Measurements from ENCODE around the gene SLC17A8.

SLC17A8 gene

DNA sequence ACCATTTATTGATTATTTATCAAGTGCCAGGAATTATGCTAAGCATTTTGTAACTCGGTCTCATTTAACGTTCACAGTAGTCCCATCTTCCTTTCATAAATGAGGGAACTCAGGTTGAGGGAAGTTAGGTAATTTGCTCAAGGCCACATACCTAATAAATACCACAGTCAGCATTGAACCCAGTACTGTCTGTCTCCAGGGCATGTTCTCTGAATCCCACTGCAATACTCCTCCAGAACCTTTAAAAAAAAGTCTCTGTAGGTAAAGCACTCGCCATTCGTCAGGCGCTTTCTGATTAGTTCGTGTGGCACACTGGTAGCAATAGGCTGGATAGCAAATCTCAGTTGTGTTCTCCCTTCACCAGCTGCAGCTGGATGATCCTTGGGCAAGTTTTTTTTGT is 14.3 kb downstream of the SLC17A8 start:
- DNase-seq (ENCODE audit: low read depth in 2 of 2) = no peak

DNA sequence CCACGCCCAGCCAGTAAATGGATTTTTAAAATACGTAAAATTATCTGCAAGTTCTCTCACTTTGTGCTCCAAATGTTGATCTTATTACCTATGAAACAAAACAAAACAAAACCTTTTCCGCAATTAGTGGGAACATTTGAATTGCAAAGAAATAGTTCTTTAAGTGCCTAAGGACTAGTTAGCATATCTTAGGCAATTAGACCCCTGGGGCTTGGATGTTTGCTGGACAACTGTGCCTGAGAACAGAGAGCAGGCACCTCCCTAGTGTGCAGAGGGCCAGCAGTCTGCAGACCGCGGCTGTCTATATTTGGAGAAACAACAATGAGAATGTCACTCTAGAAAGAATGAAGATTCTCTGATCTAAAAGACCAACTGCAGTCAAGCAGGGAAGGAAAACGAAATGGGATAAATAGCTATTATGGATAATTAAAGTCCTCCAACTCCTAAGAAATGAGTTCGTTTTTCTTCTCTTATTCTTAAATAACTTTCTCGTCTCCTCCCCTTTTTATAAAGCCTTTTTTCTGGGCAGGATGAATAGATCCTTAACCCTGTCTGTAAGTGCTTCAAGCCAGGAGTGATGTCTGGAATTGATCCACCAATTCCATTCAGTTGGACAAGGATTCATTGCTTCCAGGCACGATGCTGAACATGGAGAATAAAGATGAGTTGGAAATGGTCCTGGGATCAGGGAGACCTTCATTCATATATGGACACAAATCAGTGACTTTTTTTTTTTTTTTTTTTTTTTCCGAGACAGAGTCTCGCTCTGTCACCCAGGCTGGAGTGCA is 16.2 kb downstream of the SLC17A8 start:
- no peak for DNase-seq (ENCODE audit: low read depth in 2 of 2)

DNA sequence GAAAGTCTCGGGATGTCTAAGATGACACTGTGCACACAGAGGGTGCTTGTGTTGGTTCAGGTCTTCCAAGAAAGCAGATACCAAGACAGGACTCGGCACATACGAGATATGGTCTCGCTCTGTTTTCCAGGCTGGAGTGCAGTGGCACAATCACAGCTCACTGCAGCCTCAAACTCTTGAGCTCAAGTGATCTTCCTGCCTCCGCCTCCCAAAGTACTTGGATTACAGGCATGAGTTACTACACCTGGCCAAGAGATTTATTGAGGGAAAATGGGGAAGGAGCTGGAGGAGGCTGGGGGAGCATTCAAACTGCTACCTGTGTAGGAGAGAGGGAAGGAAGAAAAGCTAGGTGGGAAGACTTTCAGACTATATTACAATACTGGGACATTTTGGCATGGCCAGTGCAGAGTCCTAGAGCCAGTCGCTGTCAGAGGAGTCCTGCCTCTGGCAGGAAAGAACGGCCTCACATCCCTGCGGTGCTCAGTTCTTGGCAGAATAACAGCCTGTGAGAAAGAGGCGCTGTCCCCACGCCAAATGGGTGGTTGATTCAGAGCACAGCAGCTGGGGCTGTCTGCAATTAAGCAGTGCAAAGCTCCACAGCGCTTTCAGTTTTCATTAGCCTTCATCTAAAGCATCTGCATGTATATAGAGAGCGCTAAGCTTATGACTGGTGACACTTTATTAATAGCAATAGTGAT is 18.3 kb downstream of the SLC17A8 start:
- DNase-seq (ENCODE audit: low read depth in 2 of 2) = no peak

DNA sequence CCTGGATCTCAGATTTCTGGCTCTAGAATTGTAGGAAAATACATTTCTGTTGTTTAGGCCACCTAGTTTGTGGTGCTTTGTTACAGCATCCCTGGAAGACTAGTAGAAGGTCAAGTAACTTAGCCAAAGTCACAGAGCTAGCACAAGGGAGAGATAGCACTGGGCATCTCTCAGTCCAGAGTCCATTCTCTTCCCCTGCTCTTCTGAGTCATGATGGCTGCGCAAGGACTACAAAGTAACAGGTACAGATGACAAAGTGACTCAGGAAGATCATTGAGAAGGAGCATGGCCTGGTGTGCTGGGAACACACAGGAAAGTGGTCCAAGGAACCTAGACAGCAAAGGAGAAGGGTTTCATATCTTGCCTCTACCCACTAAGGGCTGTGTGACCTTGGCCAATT is 19.3 kb downstream of the SLC17A8 start:
- DNase-seq (ENCODE audit: low read depth in 2 of 2) = no peak

DNA sequence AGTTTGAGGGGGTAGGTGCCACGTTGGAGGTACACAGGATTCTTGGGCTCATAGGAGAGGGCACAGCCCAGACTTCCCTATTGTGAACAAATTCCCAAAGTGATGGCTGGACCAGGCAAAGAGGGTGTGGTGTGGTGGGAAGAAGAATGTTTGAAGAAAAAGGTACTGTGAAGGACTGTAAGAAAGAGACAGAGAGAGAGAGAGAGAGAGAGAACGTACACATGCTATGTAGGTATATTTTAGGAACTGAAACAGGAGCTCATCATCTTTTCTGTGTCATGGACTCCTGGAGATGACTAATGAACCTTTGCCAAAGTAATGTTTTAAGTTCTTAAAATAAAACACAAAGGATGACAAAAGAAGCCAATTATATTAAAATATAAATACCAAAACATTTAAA is 24.5 kb downstream of the SLC17A8 start:
- no peak for DNase-seq (ENCODE audit: low read depth in 2 of 2)

DNA sequence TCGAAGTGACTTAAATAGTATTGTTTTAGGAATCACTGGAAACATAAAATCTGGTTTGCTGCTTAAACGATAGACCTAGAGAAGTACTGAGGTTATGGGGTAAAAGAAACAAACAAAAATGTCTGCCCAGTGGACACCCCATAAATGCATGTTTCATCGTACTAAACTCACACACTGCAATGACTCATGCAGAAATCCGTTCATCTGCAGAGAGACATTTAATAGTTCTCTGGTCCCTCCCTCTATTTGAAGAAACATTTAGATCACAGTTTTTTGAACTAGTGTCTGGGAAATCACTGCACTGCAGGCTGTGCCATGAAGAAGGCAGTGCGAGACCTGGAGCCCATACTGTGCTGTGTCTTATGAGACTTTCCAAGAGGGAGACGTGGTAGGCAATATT is 25.5 kb downstream of the SLC17A8 start:
- DNase-seq (ENCODE audit: low read depth in 2 of 2) = no peak

DNA sequence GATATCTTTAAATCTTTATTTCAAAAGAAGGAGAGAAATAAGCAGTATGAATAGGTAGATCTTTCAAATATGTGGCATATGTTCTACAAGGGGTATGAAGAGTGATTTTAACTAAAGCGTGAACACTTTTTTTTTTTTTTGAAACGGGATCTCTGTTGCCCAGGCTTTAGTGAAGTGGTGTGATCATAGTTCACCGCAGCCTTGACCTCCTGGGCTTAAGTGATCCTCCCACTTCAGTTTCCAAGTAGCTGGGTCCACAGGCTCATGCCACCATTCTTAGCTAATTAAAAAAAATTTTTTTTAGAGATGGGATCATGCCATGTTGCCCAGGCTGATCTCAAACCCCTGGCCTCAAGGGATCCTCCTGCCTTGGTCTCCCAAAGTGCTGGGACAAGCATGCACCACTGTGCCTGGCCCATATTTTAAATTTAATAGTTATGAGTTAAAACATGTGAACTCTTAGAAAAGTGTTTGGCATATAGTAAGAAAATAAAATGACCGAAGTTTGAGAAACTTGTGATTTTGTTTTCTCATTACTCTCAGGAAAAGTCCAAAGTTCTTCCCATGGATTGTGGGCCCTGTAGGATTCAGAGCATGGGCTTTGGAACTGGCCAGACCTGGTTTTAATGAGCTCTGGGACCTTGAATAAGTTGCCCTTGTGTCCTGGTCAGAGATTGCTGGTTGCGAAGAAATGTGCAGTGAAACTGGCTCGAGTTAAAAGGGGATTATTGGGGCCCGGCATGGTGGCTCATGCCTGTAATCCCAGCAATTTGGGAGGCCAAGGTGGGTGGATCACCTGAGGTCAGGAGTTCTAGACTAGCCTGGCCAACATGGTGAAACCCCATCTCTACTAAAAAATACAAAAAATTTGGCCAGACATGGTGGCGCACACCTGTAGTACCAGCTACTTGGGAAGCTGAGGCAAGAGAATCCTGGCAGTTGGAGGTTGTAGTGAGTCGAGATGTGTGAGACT is 27.0 kb downstream of the SLC17A8 start:
- no peak for DNase-seq (ENCODE audit: low read depth in 2 of 2)

DNA sequence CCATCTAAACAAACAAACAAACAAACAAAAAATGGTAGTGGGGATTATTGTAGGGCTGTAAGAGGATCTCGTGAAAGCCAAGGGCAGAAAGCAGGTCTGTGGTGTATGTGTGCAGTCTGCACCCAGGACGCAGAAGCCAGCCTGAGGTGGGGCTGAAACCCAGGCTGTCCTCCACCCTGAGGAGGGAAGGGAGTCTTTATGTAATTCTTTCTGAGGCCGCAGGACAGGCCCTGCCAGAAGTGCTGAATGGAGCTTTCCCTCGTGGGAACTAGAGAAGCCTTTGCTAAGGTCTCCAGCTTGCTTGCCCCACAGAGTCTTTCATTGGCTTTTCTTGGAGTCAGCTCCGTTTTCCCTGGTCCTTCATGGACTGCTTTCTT is 27.7 kb downstream of the SLC17A8 start:
- DNase-seq (ENCODE audit: low read depth in 2 of 2) = no peak

DNA sequence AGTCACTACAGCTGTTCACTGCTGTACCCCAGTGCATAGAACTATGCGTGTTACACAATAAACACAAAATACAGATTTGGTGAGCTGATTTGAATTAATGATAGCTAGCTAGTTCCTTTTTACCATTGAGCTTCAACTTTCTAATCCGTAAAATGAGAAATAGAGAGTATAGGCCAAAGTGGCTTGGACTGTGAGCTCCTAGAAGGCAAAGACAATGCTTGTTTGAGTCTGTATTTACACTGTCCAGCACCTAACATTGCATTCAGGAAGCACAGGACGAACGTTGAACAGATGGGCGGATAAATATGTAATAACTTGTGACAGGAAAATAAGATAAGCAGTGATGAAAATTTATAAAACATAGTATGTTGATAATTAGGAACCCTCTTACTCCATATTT is 31.5 kb downstream of the SLC17A8 start:
- no peak for DNase-seq (ENCODE audit: low read depth in 2 of 2)

DNA sequence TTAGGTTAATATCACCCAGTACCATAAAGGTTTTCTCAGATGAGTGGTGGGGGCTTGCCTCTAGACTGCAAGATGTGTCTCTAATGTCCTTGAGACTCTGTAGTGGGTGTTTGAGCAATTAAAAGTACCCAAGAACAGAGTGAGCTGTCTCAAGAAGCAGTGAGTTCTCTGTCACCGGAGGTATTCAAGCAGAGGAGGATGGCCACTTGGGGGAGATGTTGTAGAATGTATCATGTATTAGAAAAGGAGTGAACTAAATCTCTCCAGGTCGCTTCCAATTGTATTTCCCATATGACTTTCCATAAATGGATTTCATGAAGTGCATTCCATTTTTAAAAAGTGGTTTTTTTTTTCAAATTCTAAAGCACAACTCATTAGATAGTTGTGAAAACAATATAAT is 35.0 kb downstream of the SLC17A8 start:
- no peak for DNase-seq (ENCODE audit: low read depth in 2 of 2)

DNA sequence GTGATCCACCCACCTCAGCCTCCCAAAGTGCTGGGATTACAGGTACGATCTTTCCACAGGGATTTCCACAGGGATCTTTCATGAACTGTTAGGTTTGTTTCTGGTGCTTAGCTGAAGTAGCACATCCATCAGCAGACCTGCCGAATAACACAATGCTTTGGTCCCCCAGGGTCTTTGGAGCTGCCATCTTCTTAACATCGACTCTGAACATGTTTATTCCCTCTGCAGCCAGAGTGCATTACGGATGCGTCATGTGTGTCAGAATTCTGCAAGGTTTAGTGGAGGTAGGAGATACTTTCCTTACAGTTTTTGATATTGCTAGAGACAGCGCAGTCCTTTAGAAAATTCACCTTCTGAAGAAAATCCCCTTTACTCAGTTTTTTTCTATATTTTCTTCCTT is 36.3 kb downstream of the SLC17A8 start:
- DNase-seq (ENCODE audit: low read depth in 2 of 2) = no peak

DNA sequence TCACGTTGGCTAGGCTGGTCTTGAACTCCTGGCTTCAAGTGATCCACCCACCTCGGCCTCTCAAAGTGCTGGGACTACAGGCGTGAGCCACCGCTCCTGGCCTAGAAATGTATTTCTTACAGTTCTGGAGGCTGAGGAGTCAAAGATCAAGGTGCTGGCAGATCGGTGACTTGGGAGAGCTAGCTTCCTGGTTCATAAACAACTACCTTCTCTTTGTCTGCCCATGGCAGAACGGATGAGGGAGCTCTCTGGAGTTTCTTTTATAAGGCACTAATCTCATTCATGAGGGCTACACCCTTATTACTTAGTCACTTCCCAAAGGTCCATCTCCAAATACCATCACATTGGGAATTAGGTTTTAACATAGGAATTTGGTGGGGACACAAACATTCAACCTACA is 38.9 kb downstream of the SLC17A8 start:
- DNase-seq (ENCODE audit: low read depth in 2 of 2) = no peak

DNA sequence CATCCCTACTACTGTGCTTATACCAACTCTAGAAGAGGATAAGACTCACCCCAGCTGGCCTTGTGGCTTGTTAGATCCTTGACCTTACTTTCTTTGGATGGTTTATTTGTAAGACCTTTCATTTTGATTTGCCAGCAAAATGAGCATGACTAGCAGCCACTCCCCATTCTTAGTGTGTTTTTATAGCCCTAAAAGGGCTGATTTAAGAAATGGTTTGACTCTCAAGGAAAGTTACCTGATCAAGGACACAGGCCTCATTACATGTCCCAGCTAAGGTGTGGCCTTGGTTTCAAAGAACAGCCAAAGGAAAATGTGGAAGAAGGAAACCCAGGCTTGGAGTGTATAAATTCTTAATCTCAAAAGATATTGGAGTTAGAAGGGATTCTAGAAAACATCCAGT is 41.4 kb downstream of the SLC17A8 start:
- DNase-seq (ENCODE audit: low read depth in 2 of 2) = no peak

DNA sequence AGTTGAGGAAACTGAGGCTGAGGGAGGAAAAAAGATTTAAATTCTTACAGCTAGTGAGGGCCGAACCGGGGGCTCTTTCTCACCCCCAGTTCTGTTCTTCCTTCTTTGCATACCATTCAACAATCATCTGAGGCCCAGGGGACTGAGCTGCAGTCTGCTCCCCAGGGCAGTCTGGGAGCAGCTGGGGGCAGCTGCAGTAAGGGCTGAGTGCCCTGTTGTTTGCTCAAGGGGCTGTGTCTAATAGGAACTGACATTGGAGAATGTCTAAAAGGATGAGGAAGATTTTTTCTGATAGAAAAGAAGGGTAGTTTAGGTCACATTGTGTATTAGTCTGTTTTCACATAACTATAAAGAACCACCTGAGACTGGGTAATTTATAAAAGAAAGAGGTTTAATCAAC is 42.2 kb downstream of the SLC17A8 start:
- no peak for DNase-seq (ENCODE audit: low read depth in 2 of 2)

DNA sequence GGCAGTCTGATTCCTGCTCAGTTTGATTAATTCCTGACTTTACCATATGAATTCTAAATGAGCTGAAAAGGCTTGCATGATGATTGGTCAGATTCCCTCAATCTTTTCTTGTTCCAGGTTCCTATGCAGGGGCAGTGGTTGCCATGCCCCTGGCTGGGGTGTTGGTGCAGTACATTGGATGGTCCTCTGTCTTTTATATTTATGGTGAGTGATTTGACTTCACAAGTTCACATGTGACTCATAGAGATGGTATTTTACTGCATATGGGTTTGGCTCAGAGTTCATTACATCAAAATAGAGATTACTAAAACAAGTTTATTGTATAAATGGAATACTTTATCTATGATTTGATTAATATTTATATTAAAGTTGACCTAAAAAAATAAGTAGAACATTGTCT is 44.8 kb downstream of the SLC17A8 start:
- no peak for DNase-seq (ENCODE audit: low read depth in 2 of 2)

DNA sequence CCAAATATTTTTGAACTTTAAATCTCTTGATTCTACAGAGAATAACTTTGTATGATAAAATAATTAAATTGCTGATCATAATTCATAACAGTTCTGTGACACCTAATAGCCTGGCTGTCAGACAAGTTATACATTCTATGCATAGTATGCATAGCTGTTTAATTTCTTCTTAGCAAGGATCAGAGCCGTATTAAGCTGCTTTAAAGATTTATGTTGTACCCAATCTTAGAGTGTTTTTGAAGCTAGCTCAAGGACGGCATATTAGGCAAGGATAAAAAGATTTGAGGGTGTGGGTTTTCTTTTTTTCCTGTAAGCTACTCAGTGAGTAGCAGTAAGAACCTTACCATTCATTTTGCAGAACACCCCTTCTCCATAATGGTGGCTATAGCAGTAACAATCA is 45.9 kb downstream of the SLC17A8 start:
- DNase-seq (ENCODE audit: low read depth in 2 of 2) = no peak

DNA sequence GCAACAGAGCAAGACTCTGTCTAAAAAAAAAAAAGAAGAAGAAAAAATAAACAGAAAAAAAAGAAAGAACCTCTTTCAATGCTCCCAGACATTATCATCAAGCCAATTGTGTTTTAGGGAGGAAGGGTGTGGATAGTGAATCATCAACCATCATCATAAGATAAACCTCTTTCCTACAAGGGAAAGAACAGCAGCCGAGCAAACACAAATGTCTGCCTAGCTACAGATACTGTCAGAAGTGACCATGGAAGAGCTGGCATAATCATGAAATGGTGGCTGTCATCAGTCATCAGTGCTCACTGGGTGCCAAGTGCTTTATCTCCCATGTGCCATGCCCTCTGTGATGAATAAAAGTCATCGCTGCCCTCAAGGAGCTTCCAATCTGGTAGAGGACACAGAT is 46.6 kb downstream of the SLC17A8 start:
- DNase-seq (ENCODE audit: low read depth in 2 of 2) = no peak

DNA sequence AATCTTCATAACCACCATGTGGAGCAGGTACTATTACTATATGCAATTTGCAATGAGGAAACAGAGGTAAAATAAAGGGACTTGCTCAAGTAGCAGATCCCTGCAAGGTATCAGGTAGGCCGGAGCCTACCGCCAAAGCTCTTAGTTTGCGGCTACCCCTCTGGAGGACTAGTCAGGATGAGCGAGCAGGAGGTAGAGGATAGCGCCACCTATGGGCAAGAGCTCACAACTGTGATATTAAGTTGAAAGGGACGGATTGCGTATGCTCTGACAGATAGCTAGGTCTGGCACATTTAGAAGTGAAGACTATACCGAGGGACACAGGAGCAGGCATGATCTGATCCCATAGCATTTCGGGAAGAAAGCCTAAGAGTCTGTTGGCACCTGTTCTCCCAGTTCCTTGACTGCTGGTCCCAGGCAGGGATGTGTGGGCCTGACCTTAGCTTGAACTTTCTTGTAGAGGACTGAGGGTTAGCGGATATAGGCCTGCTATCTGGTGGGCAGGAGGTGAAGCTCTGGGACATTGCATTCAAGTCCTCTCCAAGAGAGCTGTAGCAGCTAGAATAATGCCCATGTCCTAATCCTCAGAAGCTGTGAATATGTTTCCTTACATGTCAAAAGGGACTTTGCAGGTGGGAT is 48.0 kb downstream of the SLC17A8 start:
- no peak for DNase-seq (ENCODE audit: low read depth in 2 of 2)

DNA sequence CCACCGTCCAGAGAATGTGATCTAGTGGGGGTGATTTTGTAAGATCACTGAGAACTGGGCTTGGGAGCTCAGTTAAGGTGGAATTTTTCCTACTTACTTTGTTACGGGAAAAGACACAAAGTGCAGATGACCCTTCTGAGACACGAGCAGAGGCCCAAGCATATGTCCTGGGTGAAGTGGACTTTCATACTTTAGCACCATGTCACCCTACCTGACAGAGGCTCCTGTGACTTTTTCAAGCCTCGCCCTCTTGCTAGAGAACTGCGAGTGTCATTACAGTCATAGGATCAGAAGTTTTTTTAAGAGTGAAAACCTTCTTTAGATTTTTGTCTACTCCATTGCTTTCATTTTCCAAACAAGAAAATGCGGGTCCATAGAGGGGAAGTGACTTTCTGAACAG is 56.1 kb downstream of the SLC17A8 start:
- DNase-seq (ENCODE audit: low read depth in 2 of 2) = no peak

DNA sequence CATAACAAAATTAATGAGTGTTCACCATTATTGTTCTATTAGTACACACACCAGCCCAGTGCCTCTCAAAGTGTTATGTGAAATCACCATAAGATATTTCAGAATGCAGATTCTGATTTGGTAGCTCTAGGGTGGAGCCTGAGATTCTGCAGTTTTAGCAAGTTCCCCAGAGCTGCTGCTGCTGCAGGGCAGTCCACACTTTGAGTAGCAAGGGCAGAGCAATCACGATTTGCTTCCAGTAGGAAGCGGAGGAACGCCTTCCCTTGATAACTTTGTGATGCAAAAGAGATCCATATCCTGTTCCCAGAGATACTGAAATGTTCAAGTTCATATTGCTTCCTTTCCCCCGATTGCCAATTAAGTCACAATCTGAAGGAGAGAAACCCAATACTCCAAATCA is 57.9 kb downstream of the SLC17A8 start:
- no peak for DNase-seq (ENCODE audit: low read depth in 2 of 2)

DNA sequence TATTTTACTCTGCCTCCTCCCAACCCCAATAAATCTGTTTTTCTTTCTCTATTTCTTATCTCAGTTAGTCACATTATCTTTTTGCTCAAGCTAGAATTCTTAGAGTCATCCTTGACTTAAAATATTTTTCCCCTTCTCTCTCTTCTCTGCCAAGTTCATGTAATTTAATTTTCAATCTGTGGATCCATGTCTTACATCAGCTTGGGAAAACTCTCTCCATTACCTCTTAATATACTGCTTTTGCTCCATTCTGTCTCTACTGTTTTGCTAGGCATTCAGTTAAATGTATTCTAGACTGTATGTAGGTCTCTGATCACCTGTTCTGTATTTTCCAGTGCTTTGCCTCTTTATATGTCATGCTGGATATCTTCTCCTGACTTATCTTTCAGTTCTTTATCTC is 65.8 kb downstream of the SLC17A8 start:
- no peak for DNase-seq (ENCODE audit: low read depth in 2 of 2)

DNA sequence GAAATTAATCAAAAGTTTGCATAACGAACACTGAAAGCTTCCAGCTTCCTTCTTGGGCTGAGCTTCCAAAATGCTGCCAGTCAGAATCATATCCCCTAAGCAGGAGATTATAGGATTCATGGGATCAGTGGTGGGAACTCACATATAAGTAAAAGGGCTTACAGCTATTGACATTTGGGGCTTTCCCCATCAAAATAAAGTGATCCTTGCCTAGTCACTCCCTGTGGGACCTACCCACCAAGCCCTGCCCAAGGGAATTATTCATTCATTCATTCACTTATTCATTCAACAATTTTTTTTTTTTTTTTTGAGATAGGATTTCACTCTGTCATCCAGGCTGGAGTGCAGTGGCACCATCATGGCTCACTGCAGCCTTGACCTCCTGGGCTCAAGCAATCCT is 69.3 kb downstream of the SLC17A8 start:
- no peak for DNase-seq (ENCODE audit: low read depth in 2 of 2)
